Stimulated activated CD4-positive, alpha-beta T cell treated with anti-CD3 and anti-CD28 coated beads, Interleukin-15, amount 100 ng/mL, for 1 hour (primary cell): ENCODE measurements around the gene CFAP90.

Experiments used
- DNase-seq, 2 donors: peaks; one replicate each; pipeline ENCODE4 v3.0.0-alpha.2; 2020; ENCODE audit warnings: low read depth in 1 of 2, low spot score in 1 of 2

The CFAP90 gene

GRCh38 chr5:7823594-7823993 lies 27.3 kb downstream of the CFAP90 start:
- no peak for DNase-seq

- no peak for DNase-seq
These were observed 28.5 kb downstream of the CFAP90 start for GRCh38 chr5:7822449-7822848.

GRCh38 chr5:7816535-7816901 lies 34.4 kb downstream of the CFAP90 start:
- no peak for DNase-seq

GRCh38 chr5:7815892-7816534 lies 34.9 kb downstream of the CFAP90 start:
- DNase-seq, result peak; percentile 27 to 53

- no peak for DNase-seq
These were observed 36.1 kb downstream of the CFAP90 start for GRCh38 chr5:7814816-7815215.

GRCh38 chr5:7813576-7813975 lies 37.4 kb downstream of the CFAP90 start:
- no peak for DNase-seq

DNA sequence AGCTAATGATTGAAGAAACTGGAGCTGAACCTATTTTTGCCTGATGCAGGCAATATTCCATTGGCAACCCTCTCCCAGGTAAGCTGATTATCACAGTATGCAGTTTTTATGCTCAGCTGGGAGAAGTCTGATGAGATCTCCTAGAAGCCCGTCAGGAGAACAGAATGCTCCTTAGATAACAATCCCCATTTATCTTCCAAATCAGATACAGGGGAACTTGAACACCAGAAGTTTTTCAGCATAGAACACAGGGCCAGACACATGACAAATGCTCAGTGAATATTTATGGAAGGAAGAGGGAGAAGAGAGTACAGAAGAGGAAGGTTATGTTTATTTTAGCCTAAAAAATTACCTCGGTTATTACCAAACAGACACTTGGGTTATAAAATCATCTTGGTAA lies 37.9 kb downstream of the CFAP90 start:
- no peak for DNase-seq

GRCh38 chr5:7811715-7812114 lies 39.2 kb downstream of the CFAP90 start:
- DNase-seq, result no peak

- DNase-seq, result no peak
These were observed 41.9 kb downstream of the CFAP90 start for GRCh38 chr5:7808998-7809397.

- DNase-seq, result no peak
These were observed 45.6 kb downstream of the CFAP90 start for GRCh38 chr5:7805379-7805778.

- DNase-seq, result no peak
These were observed 47.0 kb downstream of the CFAP90 start for GRCh38 chr5:7803937-7804336.

DNA sequence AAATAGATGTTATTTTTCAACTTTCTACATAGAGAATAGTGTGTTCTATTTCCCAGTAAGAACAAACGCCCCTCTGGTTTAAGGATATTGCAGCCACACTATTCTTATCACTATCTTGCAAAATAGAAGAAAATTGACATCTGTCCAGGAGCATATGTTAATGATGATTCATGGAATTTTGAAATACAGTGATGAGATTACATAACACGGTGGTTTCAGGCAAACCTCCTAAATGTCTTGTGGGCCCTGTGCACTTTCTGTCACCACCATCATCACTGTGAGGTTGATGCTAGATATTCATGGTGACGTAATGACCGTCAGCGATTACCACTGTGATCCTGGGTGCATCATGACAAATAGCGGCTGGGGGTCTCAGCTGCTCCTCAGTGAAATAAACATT lies 48.1 kb downstream of the CFAP90 start:
- no peak for DNase-seq

- no peak for DNase-seq
These were observed 48.9 kb downstream of the CFAP90 start for GRCh38 chr5:7801891-7802614.

GRCh38 chr5:7795306-7795705 lies 55.6 kb downstream of the CFAP90 start:
- DNase-seq, result no peak

DNA sequence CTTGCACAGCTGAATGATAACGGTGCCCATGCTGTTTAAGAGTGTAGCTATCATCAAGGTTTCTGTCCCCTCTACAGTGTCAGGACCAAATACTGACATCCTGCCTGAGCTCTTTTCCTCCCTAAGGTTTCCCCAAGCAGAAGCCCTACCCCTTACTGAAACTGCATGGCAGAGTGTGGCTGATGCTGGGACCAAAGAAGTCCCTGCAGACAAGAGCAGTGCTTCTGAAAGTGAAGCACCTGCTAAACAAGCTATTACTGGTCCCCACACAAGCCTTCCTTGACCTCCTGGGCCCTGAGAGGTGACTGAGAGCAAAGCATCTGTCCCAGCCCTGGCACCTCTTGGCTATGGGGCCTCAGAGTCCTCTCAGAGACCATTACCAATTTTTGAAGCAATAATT lies 56.1 kb downstream of the CFAP90 start:
- no peak for DNase-seq

- no peak for DNase-seq
These were observed 56.6 kb downstream of the CFAP90 start for GRCh38 chr5:7794311-7794710.

GRCh38 chr5:7793895-7794294 lies 57.0 kb downstream of the CFAP90 start:
- no peak for DNase-seq

GRCh38 chr5:7789567-7789966 lies 61.4 kb downstream of the CFAP90 start:
- no peak for DNase-seq

DNA sequence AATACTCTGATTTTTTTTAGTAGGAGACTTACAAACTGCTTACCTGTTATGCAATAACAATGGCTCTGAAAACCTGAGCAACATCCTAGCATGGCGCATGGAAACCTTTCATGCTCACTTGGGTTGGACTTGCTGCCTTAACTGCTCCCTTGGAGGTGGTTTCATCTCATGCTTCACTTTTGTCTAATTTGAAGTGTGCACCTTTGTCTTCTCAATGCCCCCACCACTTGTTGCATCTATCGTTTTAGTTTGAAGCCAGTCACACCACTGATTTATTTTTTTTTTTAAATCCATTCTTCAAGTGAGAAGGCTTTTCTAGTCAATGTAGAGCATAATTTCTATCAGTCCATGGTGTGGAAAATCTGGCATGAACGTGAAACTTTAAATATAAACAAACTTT lies 63.2 kb downstream of the CFAP90 start:
- no peak for DNase-seq

DNA sequence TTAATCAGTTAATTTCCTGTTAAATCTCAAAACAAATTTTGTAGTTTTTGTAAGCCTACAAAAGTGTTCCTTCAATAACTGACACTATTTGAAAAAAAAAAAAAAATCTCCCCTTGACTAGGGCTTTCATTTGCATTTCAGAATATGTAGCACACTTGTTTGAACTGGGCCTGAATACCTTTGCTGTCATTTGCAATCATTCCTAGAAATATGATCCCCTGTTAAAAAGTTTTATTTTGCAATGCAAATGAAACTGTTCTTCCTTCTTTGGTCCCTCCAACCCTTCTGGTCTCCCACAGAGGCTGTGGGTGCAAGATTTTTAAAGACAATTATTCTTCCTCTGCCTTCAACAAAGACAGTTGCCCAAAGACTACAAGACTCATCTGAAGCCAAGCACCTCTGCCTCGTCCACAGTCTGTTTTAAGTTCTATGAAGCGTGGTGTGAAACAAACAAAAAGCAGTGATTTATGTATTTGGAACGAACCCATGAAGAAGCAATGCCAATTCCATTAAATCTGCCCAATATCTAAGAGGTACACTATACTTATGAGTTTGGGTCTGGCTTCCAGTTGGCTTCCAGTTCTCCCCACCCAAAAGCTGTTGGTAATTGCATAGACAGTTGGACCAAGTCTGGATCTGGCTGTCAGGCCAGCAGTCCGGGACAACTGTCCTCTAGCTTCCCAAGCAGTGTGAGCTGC lies 66.1 kb downstream of the CFAP90 start:
- no peak for DNase-seq

- DNase-seq, result no peak
These were observed 69.0 kb downstream of the CFAP90 start for GRCh38 chr5:7781899-7782298.
